Mammary epithelial cell (primary cell): ENCODE measurements around the gene ANP32B.

Experiments
- EZH2 ChIP-seq: IDR thresholded peaks from 2 replicates; pipeline ENCODE4 v1.6.1; 2012; ENCODE audit warnings: low read length, inconsistent platforms, borderline replicate concordance
- TF ChIP-seq, protein P1 (sequence below), 2 donors: IDR thresholded peaks in 1 of 2; conservative IDR thresholded peaks in 1 of 2; 2 replicates each; pipeline ENCODE4 v1.5.1; 2011 to 2012; ENCODE audit warnings: inconsistent platforms in 2 of 2, low read length in 2 of 2, mild to moderate bottlenecking in 2 of 2, control low read depth in 1 of 2, low read depth in 1 of 2; ENCODE audit not compliant: insufficient read depth in 1 of 2; ENCODE audit errors: extremely low read depth in 1 of 2

GRCh38 chr9:98031935-98032334 is 48.8 kb downstream of the ANP32B start:
- TF ChIP-seq, protein P1, sequence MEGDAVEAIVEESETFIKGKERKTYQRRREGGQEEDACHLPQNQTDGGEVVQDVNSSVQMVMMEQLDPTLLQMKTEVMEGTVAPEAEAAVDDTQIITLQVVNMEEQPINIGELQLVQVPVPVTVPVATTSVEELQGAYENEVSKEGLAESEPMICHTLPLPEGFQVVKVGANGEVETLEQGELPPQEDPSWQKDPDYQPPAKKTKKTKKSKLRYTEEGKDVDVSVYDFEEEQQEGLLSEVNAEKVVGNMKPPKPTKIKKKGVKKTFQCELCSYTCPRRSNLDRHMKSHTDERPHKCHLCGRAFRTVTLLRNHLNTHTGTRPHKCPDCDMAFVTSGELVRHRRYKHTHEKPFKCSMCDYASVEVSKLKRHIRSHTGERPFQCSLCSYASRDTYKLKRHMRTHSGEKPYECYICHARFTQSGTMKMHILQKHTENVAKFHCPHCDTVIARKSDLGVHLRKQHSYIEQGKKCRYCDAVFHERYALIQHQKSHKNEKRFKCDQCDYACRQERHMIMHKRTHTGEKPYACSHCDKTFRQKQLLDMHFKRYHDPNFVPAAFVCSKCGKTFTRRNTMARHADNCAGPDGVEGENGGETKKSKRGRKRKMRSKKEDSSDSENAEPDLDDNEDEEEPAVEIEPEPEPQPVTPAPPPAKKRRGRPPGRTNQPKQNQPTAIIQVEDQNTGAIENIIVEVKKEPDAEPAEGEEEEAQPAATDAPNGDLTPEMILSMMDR (conservative IDR thresholded peaks at IDR 0.05 in 1 of 2, IDR thresholded peaks at IDR 0.05 in 1 of 2; ENCODE audit: extremely low read depth in 1 of 2, insufficient read depth in 1 of 2, low read depth in 1 of 2, low read length in 2 of 2), result no peak
- TF ChIP-seq EZH2, result no peak
